ENCODE results near the gene CDH13. TPM values are rescaled to one million over a fixed set of nuclear protein-coding genes. Genes with fewer than 3 reads are reported as not detected.

Gene CDH13
- total RNA-seq, 1 donor from 2014 or later, result 20.9 TPM

DNA sequence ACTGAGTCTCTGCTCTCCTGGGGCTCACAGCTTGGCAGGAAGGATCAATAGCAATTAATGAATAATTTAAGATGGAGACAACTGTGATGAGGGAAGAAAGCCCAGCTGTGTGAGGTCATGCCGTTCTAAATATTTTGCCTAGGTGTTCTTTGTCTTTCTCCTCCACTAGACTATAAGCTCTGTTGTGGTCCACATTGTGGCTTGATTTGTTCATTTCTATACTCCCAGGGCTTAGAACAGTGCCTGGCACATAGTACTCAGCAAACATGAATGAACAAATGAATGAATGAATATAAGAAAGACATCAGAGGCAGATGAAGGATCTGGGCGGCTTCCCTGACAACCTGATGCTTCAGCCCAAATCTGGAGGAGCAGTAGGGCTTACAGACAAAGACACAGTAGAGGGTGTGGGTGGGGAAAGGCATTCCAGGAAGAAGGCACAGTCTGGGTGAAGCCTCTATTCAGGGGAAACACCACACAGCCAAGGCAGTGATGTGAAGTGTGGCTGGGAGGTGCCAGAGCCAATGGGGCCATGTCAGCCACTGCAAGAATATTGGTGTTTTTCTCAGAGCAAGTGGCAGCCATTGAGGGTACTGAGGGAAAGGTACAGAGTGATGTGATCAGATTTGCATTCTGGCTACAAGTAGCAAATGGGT, 8.3 kb downstream of the CDH13 start:
- peaks cover 43 to 97% (median 71%) of the 10 kb centered on the region in 3 donors for H3K4me1 ChIP-seq (ENCODE audit: control insufficient read depth in 3 of 3, insufficient read depth in 3 of 3, low read length in 3 of 3)
- no peaks in the 10 kb centered on the region for H3K27me3 ChIP-seq (ENCODE audit: control insufficient read depth in 3 of 3, insufficient read depth in 3 of 3, low read length in 3 of 3)
- no peak overlapping the region for H3K4me3 ChIP-seq (ENCODE audit: low read length in 3 of 3)
- H3K27ac ChIP-seq (ENCODE audit: low read depth, low read length), result peak overlapping the region; percentile 79
- no peak overlapping the region for H3K9ac ChIP-seq (ENCODE audit: low read depth in 1 of 3, low read length in 3 of 3)
- H3K9me3 ChIP-seq (ENCODE audit: control insufficient read depth in 3 of 3, low read length in 3 of 3), result no peaks in the 10 kb centered on the region
- H3K36me3 ChIP-seq (ENCODE audit: control insufficient read depth in 3 of 3, insufficient read depth in 3 of 3, low read length in 3 of 3), result no peaks in the 10 kb centered on the region

DNA sequence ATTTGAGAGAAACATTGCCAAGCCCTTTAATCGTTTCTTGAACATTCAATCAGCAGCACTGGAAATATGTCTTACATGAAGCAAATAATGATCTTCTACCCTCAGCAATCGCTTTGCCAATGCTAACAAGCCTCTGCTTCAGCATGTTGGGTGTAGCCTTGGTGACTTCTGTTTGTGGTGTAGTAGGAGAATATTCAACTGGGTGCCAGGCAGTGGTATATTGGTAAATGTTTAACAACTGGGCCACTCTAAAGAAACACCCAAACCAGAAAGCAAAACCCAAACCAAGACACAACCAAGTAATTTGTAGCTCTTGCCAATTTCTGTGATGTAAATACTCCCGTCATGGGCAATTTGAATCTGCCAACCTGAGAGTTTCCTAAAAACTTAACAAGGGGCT, 9.7 kb downstream of the CDH13 start:
- Histone ChIP-seq H3K4me1 (ENCODE audit: control insufficient read depth in 3 of 3, insufficient read depth in 3 of 3, low read length in 3 of 3) (peaks cover 33 to 88% (median 61%) of the 10 kb centered on the region in 3 donors), H3K9me3 (ENCODE audit: control insufficient read depth in 3 of 3, low read length in 3 of 3) (no peaks in the 10 kb centered on the region), H3K36me3 (ENCODE audit: control insufficient read depth in 3 of 3, insufficient read depth in 3 of 3, low read length in 3 of 3) (no peaks in the 10 kb centered on the region), H3K27me3 (ENCODE audit: control insufficient read depth in 3 of 3, insufficient read depth in 3 of 3, low read length in 3 of 3) (no peaks in the 10 kb centered on the region), H3K27ac (ENCODE audit: low read depth, low read length) (no peak overlapping the region), H3K4me3 (ENCODE audit: low read length in 3 of 3) (no peak overlapping the region), H3K9ac (ENCODE audit: low read depth in 1 of 3, low read length in 3 of 3) (no peak overlapping the region)

DNA sequence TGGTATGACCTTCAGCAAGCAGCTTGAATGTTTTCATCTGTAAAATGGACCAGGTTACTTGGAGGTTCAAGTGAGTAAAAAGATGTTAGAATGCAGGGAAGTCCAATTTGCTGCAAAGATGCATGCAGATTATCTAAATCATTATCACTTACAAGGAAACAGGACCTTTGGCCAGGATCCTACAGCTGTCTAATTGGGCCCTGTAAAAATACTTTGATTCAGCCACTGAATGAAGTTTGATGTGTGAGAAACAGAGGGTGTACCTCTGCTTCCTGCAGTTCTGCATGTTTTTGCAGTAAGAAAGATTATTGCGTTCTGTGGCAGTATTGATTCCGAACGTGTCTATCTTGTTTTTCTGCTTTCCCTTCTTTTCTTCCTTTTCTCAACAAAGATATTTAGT, 10.2 kb downstream of the CDH13 start:
- Histone ChIP-seq H3K9me3 (ENCODE audit: control insufficient read depth in 3 of 3, low read length in 3 of 3) (no peaks in the 10 kb centered on the region), H3K4me3 (ENCODE audit: low read length in 3 of 3) (no peak overlapping the region), H3K36me3 (ENCODE audit: control insufficient read depth in 3 of 3, insufficient read depth in 3 of 3, low read length in 3 of 3) (no peaks in the 10 kb centered on the region), H3K27ac (ENCODE audit: low read depth, low read length) (no peak overlapping the region), H3K27me3 (ENCODE audit: control insufficient read depth in 3 of 3, insufficient read depth in 3 of 3, low read length in 3 of 3) (no peaks in the 10 kb centered on the region), H3K9ac (ENCODE audit: low read depth in 1 of 3, low read length in 3 of 3) (no peak overlapping the region), H3K4me1 (ENCODE audit: control insufficient read depth in 3 of 3, insufficient read depth in 3 of 3, low read length in 3 of 3) (peaks cover 28 to 88% (median 59%) of the 10 kb centered on the region in 3 donors)

GRCh38 chr16:82638095-82638798, 11.5 kb downstream of the CDH13 start:
- Histone ChIP-seq H3K27ac (ENCODE audit: low read depth, low read length) (no peak overlapping the region), H3K4me3 (ENCODE audit: low read length in 3 of 3) (no peak overlapping the region), H3K27me3 (ENCODE audit: control insufficient read depth in 3 of 3, insufficient read depth in 3 of 3, low read length in 3 of 3) (no peaks in the 10 kb centered on the region), H3K9me3 (ENCODE audit: control insufficient read depth in 3 of 3, low read length in 3 of 3) (no peaks in the 10 kb centered on the region), H3K9ac (ENCODE audit: low read depth in 1 of 3, low read length in 3 of 3) (peak overlapping the region in 1 of 3 donors; percentile 26), H3K36me3 (ENCODE audit: control insufficient read depth in 3 of 3, insufficient read depth in 3 of 3, low read length in 3 of 3) (no peaks in the 10 kb centered on the region), H3K4me1 (ENCODE audit: control insufficient read depth in 3 of 3, insufficient read depth in 3 of 3, low read length in 3 of 3) (peaks cover 22 to 86% (median 47%) of the 10 kb centered on the region in 3 donors)

DNA sequence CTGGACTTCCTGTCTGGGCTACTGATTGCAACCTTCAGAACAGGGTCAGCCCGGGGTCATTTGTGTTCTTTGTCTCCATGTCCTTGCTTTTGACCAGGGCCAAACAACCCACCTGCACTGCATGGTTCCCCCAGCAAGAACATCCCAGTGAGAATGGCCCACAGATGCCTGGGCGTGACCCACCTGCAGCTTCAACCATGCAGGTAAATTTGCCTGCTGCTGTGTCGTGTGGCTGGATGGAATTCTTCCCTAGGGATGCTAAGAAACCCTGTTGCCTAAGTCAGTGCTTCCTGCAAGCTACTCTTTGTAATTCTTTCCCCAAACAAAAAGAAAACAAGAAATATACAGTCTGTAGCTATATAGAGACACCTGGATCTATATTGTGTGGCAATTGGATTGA, 12.5 kb downstream of the CDH13 start:
- H3K4me1 ChIP-seq (ENCODE audit: control insufficient read depth in 3 of 3, insufficient read depth in 3 of 3, low read length in 3 of 3), result peaks cover 14 to 80% (median 38%) of the 10 kb centered on the region in 3 donors
- H3K9me3 ChIP-seq (ENCODE audit: control insufficient read depth in 3 of 3, low read length in 3 of 3), result no peaks in the 10 kb centered on the region
- H3K36me3 ChIP-seq (ENCODE audit: control insufficient read depth in 3 of 3, insufficient read depth in 3 of 3, low read length in 3 of 3), result no peaks in the 10 kb centered on the region
- H3K9ac ChIP-seq (ENCODE audit: low read depth in 1 of 3, low read length in 3 of 3), result no peak overlapping the region
- H3K4me3 ChIP-seq (ENCODE audit: low read length in 3 of 3), result no peak overlapping the region
- no peaks in the 10 kb centered on the region for H3K27me3 ChIP-seq (ENCODE audit: control insufficient read depth in 3 of 3, insufficient read depth in 3 of 3, low read length in 3 of 3)
- no peak overlapping the region for H3K27ac ChIP-seq (ENCODE audit: low read depth, low read length)

- H3K9me3 ChIP-seq (ENCODE audit: control insufficient read depth in 3 of 3, low read length in 3 of 3), result no peaks in the 10 kb centered on the region
- no peaks in the 10 kb centered on the region for H3K36me3 ChIP-seq (ENCODE audit: control insufficient read depth in 3 of 3, insufficient read depth in 3 of 3, low read length in 3 of 3)
- no peak overlapping the region for H3K27ac ChIP-seq (ENCODE audit: low read depth, low read length)
- peaks cover 8 to 78% (median 32%) of the 10 kb centered on the region in 3 donors for H3K4me1 ChIP-seq (ENCODE audit: control insufficient read depth in 3 of 3, insufficient read depth in 3 of 3, low read length in 3 of 3)
- no peak overlapping the region for H3K4me3 ChIP-seq (ENCODE audit: low read length in 3 of 3)
- H3K9ac ChIP-seq (ENCODE audit: low read depth in 1 of 3, low read length in 3 of 3), result no peak overlapping the region
- no peaks in the 10 kb centered on the region for H3K27me3 ChIP-seq (ENCODE audit: control insufficient read depth in 3 of 3, insufficient read depth in 3 of 3, low read length in 3 of 3)
Measured at GRCh38 chr16:82639666-82640336, 13.0 kb downstream of the CDH13 start.

- Histone ChIP-seq H3K27ac (ENCODE audit: low read depth, low read length) (no peak overlapping the region), H3K27me3 (ENCODE audit: control insufficient read depth in 3 of 3, insufficient read depth in 3 of 3, low read length in 3 of 3) (no peaks in the 10 kb centered on the region), H3K36me3 (ENCODE audit: control insufficient read depth in 3 of 3, insufficient read depth in 3 of 3, low read length in 3 of 3) (no peaks in the 10 kb centered on the region), H3K9ac (ENCODE audit: low read depth in 1 of 3, low read length in 3 of 3) (no peak overlapping the region), H3K4me1 (ENCODE audit: control insufficient read depth in 3 of 3, insufficient read depth in 3 of 3, low read length in 3 of 3) (peaks cover 8 to 67% (median 22%) of the 10 kb centered on the region in 3 donors), H3K4me3 (ENCODE audit: low read length in 3 of 3) (no peak overlapping the region), H3K9me3 (ENCODE audit: control insufficient read depth in 3 of 3, low read length in 3 of 3) (no peaks in the 10 kb centered on the region)
Measured at GRCh38 chr16:82641336-82641984, 14.7 kb downstream of the CDH13 start.

DNA sequence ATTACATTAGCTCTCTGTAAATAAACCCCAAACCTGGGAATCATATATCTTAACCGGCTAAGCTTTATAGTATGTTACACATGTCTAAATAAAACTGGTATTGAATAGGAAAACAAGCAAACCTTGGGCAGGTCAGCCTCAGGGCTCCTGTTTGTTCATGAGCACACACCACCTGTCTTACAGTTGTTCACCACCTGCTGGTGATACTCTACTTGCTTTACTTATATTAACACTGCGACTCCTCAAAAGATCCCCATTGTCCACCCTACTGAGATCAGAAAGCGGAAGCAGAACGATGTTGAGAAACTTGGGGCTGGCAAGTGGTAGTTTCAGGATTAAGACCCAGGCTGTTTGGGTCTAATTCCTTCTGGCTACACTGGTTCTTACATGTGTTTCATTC, 16.4 kb downstream of the CDH13 start:
- Histone ChIP-seq H3K9ac (ENCODE audit: low read depth in 1 of 3, low read length in 3 of 3) (no peak overlapping the region), H3K36me3 (ENCODE audit: control insufficient read depth in 3 of 3, insufficient read depth in 3 of 3, low read length in 3 of 3) (no peaks in the 10 kb centered on the region), H3K27ac (ENCODE audit: low read depth, low read length) (no peak overlapping the region), H3K4me1 (ENCODE audit: control insufficient read depth in 3 of 3, insufficient read depth in 3 of 3, low read length in 3 of 3) (peaks cover 8 to 67% (median 18%) of the 10 kb centered on the region in 3 donors), H3K9me3 (ENCODE audit: control insufficient read depth in 3 of 3, low read length in 3 of 3) (no peaks in the 10 kb centered on the region), H3K4me3 (ENCODE audit: low read length in 3 of 3) (no peak overlapping the region), H3K27me3 (ENCODE audit: control insufficient read depth in 3 of 3, insufficient read depth in 3 of 3, low read length in 3 of 3) (no peaks in the 10 kb centered on the region)

GRCh38 chr16:82643936-82644630, 17.3 kb downstream of the CDH13 start:
- no peaks in the 10 kb centered on the region for H3K27me3 ChIP-seq (ENCODE audit: control insufficient read depth in 3 of 3, insufficient read depth in 3 of 3, low read length in 3 of 3)
- no peak overlapping the region for H3K4me3 ChIP-seq (ENCODE audit: low read length in 3 of 3)
- no peak overlapping the region for H3K27ac ChIP-seq (ENCODE audit: low read depth, low read length)
- H3K9me3 ChIP-seq (ENCODE audit: control insufficient read depth in 3 of 3, low read length in 3 of 3), result no peaks in the 10 kb centered on the region
- H3K4me1 ChIP-seq (ENCODE audit: control insufficient read depth in 3 of 3, insufficient read depth in 3 of 3, low read length in 3 of 3), result peaks cover 2 to 58% (median 16%) of the 10 kb centered on the region in 3 donors
- H3K9ac ChIP-seq (ENCODE audit: low read depth in 1 of 3, low read length in 3 of 3), result no peak overlapping the region
- H3K36me3 ChIP-seq (ENCODE audit: control insufficient read depth in 3 of 3, insufficient read depth in 3 of 3, low read length in 3 of 3), result no peaks in the 10 kb centered on the region

Measured in skeletal muscle tissue (tissue), 4 donors.